ENCODE measurements around the gene ZNF503. TPM values are rescaled to one million over a fixed set of nuclear protein-coding genes. Genes with fewer than 3 reads are reported as not detected.

ZNF503 gene
- total and polyA plus RNA-seq, 2 of the 8 experiments (the other 6 are each of a cell fraction or from before 2014, with no cell fraction given) = 0.03 to 0.13 TPM

- FAIRE-seq (no peak), DNase-seq (ENCODE audit: low read depth in 1 of 2, low spot score in 2 of 2) (no peak)
- Histone ChIP-seq H3K14ac (ENCODE audit: insufficient read length) (no peak overlapping the region), H4K91ac (replicated peaks; ENCODE audit: insufficient read length, low read length) (no peak overlapping the region), H4K5ac (ENCODE audit: insufficient read length, low read depth, low read length) (no peak overlapping the region), H3K79me2 (ENCODE audit: control insufficient read depth in 1 of 2, insufficient read depth in 2 of 2, low read length in 2 of 2) (no peaks in the 10 kb centered on the region), H3K4me2 (ENCODE audit: insufficient read depth in 1 of 2, low read depth in 2 of 2, low read length in 2 of 2) (no peak overlapping the region), H2BK5ac (ENCODE audit: low read depth, low read length) (no peak overlapping the region), H2BK20ac (ENCODE audit: low read length) (no peak overlapping the region), H3K4me3 (ENCODE audit: extremely low read depth in 1 of 4, insufficient read depth in 2 of 4, low read depth in 3 of 4, low read length in 4 of 4) (no peak overlapping the region), H3K23ac (ENCODE audit: insufficient read length) (no peak overlapping the region), H3K27ac (ENCODE audit: low read depth, low read length) (no peak overlapping the region), H3K36me3 (ENCODE audit: control insufficient read depth in 2 of 4, insufficient read depth in 4 of 4, low read length in 3 of 4) (no peaks in the 10 kb centered on the region), H2AFZ (ENCODE audit: low read length) (no peak overlapping the region), H4K8ac (ENCODE audit: extremely low read depth, insufficient read depth, low read length) (no peak overlapping the region), H2BK15ac (ENCODE audit: low read length) (no peak overlapping the region), H3K27me3 (replicated peaks in 1 of 4; ENCODE audit: control insufficient read depth in 3 of 4, extremely low read depth in 1 of 4, insufficient read depth in 3 of 4, low read length in 3 of 4) (peaks cover 0 to 4% (median 0%) of the 10 kb centered on the region in 4 experiments; a peak in 4 of 7 replicates), H2AK5ac (ENCODE audit: low read depth, low read length) (no peak overlapping the region), H2BK12ac (ENCODE audit: low read depth, low read length) (no peak overlapping the region), H3K79me1 (ENCODE audit: low read depth, low read length) (no peaks in the 10 kb centered on the region), H3K9me3 (ENCODE audit: insufficient read depth in 2 of 2, low read depth in 1 of 2, low read length in 1 of 2) (0 out of 4 replicates have a peak, but pooled peaks cover 0 to 2% of the 10 kb centered on the region in 2 experiments), H3K4me1 (replicated peaks in 1 of 4; ENCODE audit: control insufficient read depth in 3 of 4, insufficient read depth in 4 of 4, low read length in 3 of 4) (no peaks in the 10 kb centered on the region), H3K9ac (replicated peaks in 1 of 4; ENCODE audit: extremely low read depth in 1 of 4, low read depth in 3 of 4, low read length in 3 of 4) (no peak overlapping the region), H4K20me1 (replicated peaks in 1 of 2; ENCODE audit: control insufficient read depth in 1 of 2, insufficient read depth in 2 of 2, low read length in 2 of 2) (no peaks in the 10 kb centered on the region), H3K18ac (ENCODE audit: extremely low read depth, low read length) (no peak overlapping the region), H3K4ac (replicated peaks; ENCODE audit: insufficient read length, low read depth, low read length) (no peak overlapping the region), H2BK120ac (replicated peaks; ENCODE audit: low read depth, low read length) (no peak overlapping the region), H3K23me2 (ENCODE audit: low read depth, low read length) (no peaks in the 10 kb centered on the region), H3K56ac (replicated peaks; ENCODE audit: insufficient read length, low read depth, low read length) (no peak overlapping the region)
- ChIA-PET POLR2A (ENCODE audit: partially characterized antibody) (no interaction called here), CTCF (ENCODE audit: partially characterized antibody) (interaction anchor here (0.5 to 1.4 kb wide), 5 partner anchors 9 to 1807 kb away, joined by 3 to 5 read pairs (median 3); no protein-coding TSS in a partner anchor)
- WGBS, 2 experiments (ENCODE audit: extremely low coverage in 1 of 2, insufficient coverage in 1 of 2, insufficient read length in 1 of 2, insufficient replicate concordance in 2 of 2, low coverage in 1 of 2, low lambda C conversion rate in 2 of 2, missing lambda C conversion rate in 1 of 2) = 85% methylated on average over 3 of the region's 3 CpGs; no CpG with 5 or more reads in 1 of the 2 experiments
- no peak for TF ChIP-seq RNF2 (IDR thresholded peaks at IDR 0.05; ENCODE audit: borderline replicate concordance, low read depth, low read length, missing control alignments, poor library complexity, severe bottlenecking)
These were observed 15.4 kb downstream of the ZNF503 start for GRCh38 chr10:75386128-75386527.
